Measurements from ENCODE around the gene HNRNPUL2.
A peak's percentile ranks its signal among the peaks of the same experiment; 100 is the strongest.
"Not testable (repeated sequence)": the region's sequence is repeated elsewhere in the genome, so short reads cannot be mapped to it uniquely, and the experiment has no call there.

HNRNPUL2 gene

GRCh38 chr11:62727165-62727871, at the start of gene HNRNPUL2:
Gene HNRNPUL2 (minus strand): TSS chr11:62727457. CDS start chr11:62727156, 301 bp downstream.
- DNase-seq: peak; percentile 91 to 92

GRCh38 chr11:62775646-62776045, 48.4 kb upstream of the HNRNPUL2 start:
- DNase-seq: no peak

- DNase-seq: no peak
These were observed 47.1 kb upstream of the HNRNPUL2 start for GRCh38 chr11:62774407-62774806.

- peak; percentile 80 to 98 for DNase-seq
These were observed 44.1 kb upstream of the HNRNPUL2 start, which contains the start of gene TAF6L for GRCh38 chr11:62771144-62772021. Gene TAF6L (plus strand): TSS chr11:62771396. CDS start chr11:62775784, 4,388 bp downstream.

- DNase-seq: peak in 1 of 2 experiments; percentile 38
These were observed 43.5 kb upstream of the HNRNPUL2 start for GRCh38 chr11:62770778-62771143.

DNA sequence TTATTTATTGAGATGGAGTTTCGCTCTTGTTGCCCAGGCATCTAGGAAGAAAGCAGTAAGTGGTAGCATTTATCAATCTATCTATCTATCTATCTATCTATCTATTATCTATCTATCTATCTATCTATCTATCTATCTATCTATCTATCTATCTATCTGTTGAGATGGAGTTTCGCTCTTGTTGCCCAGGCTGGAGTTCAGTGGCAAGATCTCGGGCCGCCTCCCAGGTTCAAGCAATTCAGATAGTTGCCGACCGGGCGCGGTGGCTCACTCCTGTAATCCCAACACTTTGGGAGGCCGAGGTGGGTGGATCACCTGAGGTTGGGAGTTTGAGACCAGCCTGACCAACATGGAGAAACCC, 33.6 kb upstream of the HNRNPUL2 start:
- not testable (repeated sequence) for DNase-seq

GRCh38 chr11:62757846-62758788, 30.9 kb upstream of the HNRNPUL2 start:
- DNase-seq: no peak

DNA sequence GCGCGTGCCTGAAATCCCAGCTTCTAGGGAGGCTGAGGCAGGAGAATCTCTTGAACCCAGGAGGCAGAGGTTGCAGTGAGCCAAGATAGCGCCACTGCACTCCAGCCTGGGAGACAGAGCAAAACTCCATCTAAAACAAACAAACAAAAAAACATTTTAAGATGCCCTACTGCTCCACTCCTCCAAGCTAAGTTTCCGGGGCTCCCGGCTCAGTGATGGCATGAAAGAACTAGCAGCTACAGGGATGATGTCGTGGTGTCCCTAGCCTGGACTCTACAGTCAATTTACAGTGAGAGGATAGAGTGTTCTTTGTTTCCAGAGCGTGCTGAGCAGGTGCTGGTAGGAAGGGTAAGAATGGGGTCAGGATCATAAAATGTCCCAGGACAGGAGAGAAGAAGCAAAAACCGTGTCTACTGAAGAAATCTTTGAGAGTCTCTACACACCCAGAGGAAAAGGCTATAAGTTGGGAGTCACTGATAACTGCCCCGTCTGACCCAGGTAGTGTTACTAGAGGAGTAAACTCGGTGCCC, 27.9 kb upstream of the HNRNPUL2 start:
- no peak for DNase-seq

- peak; percentile 99 to 100 for DNase-seq
These were observed 26.7 kb upstream of the HNRNPUL2 start, which contains the start of gene ZBTB3 for GRCh38 chr11:62753736-62754603. Gene ZBTB3 (minus strand): TSS chr11:62754160. CDS start chr11:62753664, 496 bp downstream.

- DNase-seq: no peak
These were observed 25.9 kb upstream of the HNRNPUL2 start for GRCh38 chr11:62752994-62753735.

GRCh38 chr11:62752177-62752785, 25.0 kb upstream of the HNRNPUL2 start:
- no peak for DNase-seq

DNA sequence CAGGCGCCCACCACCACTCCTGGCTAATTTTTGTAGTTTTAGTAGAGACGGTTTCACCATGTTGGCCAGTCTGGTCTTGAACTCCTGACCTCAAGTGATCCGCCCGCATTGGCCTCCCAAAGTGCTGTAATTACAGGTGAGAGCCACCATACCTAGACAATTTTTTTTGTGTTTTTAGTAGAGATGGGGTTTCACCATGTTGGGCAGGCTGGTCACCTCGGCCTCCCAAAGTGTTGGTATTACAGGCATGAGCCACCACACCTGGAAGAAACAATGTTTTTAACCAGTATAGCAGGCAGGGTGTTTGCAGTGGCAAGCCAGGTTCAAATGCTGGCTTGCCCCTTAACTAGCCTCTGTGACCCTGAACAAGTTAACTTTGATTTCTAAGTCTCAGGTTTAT, 22.7 kb upstream of the HNRNPUL2 start:
- not testable (repeated sequence) for DNase-seq

GRCh38 chr11:62747475-62748160, 20.4 kb upstream of the HNRNPUL2 start:
- no peak for DNase-seq

GRCh38 chr11:62737196-62737595, 9.9 kb upstream of the HNRNPUL2 start:
- DNase-seq: no peak

GRCh38 chr11:62732830-62733229, 5.6 kb upstream of the HNRNPUL2 start:
- DNase-seq: no peak

DNA sequence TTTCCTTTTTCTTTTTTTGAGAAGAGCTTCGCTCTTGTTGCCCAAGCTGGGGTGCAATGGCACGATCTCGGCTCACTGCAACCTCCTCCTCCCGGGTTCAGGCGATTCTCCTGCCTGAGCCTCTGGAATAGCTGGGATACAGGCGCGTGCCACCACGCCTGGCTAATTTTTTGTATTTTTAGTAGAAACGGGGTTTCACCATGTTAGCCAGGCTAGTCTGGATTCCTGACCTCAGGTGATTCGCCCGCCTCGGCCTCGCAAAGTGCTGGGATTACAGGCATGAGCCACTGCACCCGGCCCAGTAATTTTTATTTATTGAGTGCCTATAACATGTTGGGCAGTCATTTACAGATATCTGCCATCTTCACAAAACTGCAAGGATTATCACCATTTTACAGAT, 2.8 kb upstream of the HNRNPUL2 start:
- not testable (repeated sequence) for DNase-seq

- DNase-seq: peak in 1 of 2 experiments; percentile 62
These were observed 1.1 kb upstream of the HNRNPUL2 start, which contains the start of gene TTC9C for GRCh38 chr11:62728171-62728988. Gene TTC9C (plus strand): TSS chr11:62728486. CDS start chr11:62728849, 363 bp downstream.

DNA sequence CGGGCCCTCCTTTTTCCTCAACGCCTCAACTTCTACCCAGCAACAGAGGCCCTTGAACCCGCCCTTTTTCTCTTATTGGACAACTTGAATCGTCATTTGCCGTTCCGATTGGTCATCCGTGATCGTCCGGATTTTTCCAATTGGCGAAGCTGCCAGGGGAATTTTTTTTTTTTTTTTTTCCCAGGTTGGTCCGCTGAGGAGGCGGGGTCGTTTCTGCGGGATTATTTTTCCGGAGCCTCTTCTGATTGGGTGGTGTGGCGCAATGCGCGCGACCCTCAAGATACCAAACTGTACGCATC, 564 bp upstream of the HNRNPUL2 start:
- DNase-seq: peak; percentile 63 to 91

GRCh38 chr11:62726915-62727164, 417 bp downstream of the HNRNPUL2 start:
- DNase-seq: no peak
